Panc1 (cell line): ENCODE results near the gene WDR83. TPM values are rescaled to one million over a fixed set of nuclear protein-coding genes. Genes with fewer than 3 reads are reported as not detected.

Experiments
- ATAC-seq: fragments of 200-7000 bp; cut with Tn5 transposase; 2 replicates; pipeline ENCODE4 v1.9.1; 2020; ENCODE audit warnings: mild to moderate bottlenecking, moderate library complexity
- BruUV-seq: library from RNA; stranded (reverse); fragments of 400-500 nt; replicated peaks from 2 replicates; lab custom pipeline; 2021; lab: Mats Ljungman, UMichigan
- CTCF ChIA-PET: fragments of 300-600 bp; sonication (Branson Sonifier 250); formaldehyde crosslinking; loops from one replicate; lab custom pipeline; 2022; ENCODE audit warnings: antibody characterized with exemption; lab: Charles Lee
- POLR2A ChIA-PET: fragments of 300-600 bp; sonication (Branson Sonifier 250); formaldehyde crosslinking; loops from one replicate; lab custom pipeline; 2022; ENCODE audit warnings: antibody characterized with exemption; lab: Charles Lee
- DNase-seq: peaks from one replicate; pipeline ENCODE4 v3.0.0-alpha.2; 2010; ENCODE audit warnings: low read depth, low spot score
- H3K27ac ChIP-seq: 2 replicates; pipeline ENCODE4 v1.5.1; 2011; ENCODE audit warnings: mild to moderate bottlenecking, low read length, inconsistent platforms
- H3K27me3 ChIP-seq: fragments of 200-500 bp; sonication (Bioruptor generic); 2 replicates; pipeline ENCODE4 v1.6.0; 2014; ENCODE audit warnings: low read length, inconsistent platforms; ENCODE audit not compliant: control insufficient read depth, insufficient read depth
- H3K36me3 ChIP-seq: fragments of 200-500 bp; sonication (Bioruptor generic); 2 replicates; pipeline ENCODE4 v1.5.1; 2014; ENCODE audit warnings: inconsistent platforms, mild to moderate bottlenecking, low read length, moderate library complexity; ENCODE audit not compliant: control insufficient read depth, insufficient read depth
- H3K4me1 ChIP-seq: 2 replicates; pipeline ENCODE4 v1.5.1; 2011; ENCODE audit warnings: inconsistent platforms, mild to moderate bottlenecking, low read length, moderate library complexity; ENCODE audit not compliant: control insufficient read depth, insufficient read depth
- H3K4me3 ChIP-seq, 2 experiments: 2 replicates each; pipeline ENCODE4 v1.5.1; 2011 to 2012; ENCODE audit warnings: low read depth in 2 of 2, low read length in 2 of 2, mild to moderate bottlenecking in 2 of 2, inconsistent platforms in 1 of 2, moderate library complexity in 1 of 2
- H3K9me3 ChIP-seq: fragments of 200-500 bp; sonication (Bioruptor generic); 2 replicates; pipeline ENCODE4 v1.5.1; 2014; ENCODE audit warnings: low read depth, mild to moderate bottlenecking, inconsistent platforms, low read length, moderate library complexity; ENCODE audit not compliant: control insufficient read depth, insufficient read depth
- CTCF ChIP-seq: fragments of 450-650 bp; IDR thresholded peaks from 2 replicates; pipeline ENCODE4 v1.5.1; 2017; ENCODE audit warnings: mild to moderate bottlenecking
- POLR2AphosphoS5 ChIP-seq: IDR thresholded peaks from 2 replicates; pipeline ENCODE4 v1.6.1; 2012; ENCODE audit warnings: mild to moderate bottlenecking, low read depth, low read length, moderate library complexity
- REST ChIP-seq, 2 experiments: IDR thresholded peaks; 2 replicates each; pipeline ENCODE4 v1.6.1; 2011 to 2012; ENCODE audit warnings: low read depth in 2 of 2, control low read depth in 1 of 2, low read length in 1 of 2, mild to moderate bottlenecking in 1 of 2, moderate library complexity in 1 of 2; ENCODE audit not compliant: insufficient read depth in 1 of 2
- SIN3A ChIP-seq: IDR thresholded peaks from 2 replicates; pipeline ENCODE4 v1.6.1; 2012; ENCODE audit warnings: low read depth, mild to moderate bottlenecking, low read length, moderate library complexity, borderline replicate concordance; ENCODE audit not compliant: insufficient read depth
- TCF7L2 ChIP-seq: IDR thresholded peaks from 2 replicates; pipeline ENCODE4 v1.6.1; 2011; ENCODE audit warnings: mild to moderate bottlenecking, low read depth, low read length, inconsistent platforms
- in situ Hi-C: cut with HindIII; loops from 2 replicates; pipeline ENCODE4 v1.10.0; 2016; ENCODE audit warnings: low sequenced_read_pairs, low pct_unique_long_range_greater_than_20kb
- intact Hi-C: fragments of 100-400 bp; cut with micrococcal nuclease; formaldehyde crosslinking; loops from one replicate; pipeline ENCODE4 v1.10.0; 2022; ENCODE audit not compliant: unreplicated experiment
- total RNA-seq: library from RNA; stranded (reverse); gene quantifications from one replicate; pipeline ENCODE4 v1.2.1, GENCODE V29; 2021; ENCODE audit not compliant: unreplicated experiment

The WDR83 gene
- total RNA-seq, 1 experiment from 2014 or later = 10.8 TPM

GRCh38 chr19:12715102-12715501, 48.5 kb downstream of the WDR83 start:
- no peak for ATAC-seq
- H3K27ac ChIP-seq = no peak overlapping the region
- peaks cover 8% of the 10 kb centered on the region for H3K36me3 ChIP-seq
- ChIA-PET CTCF (no interaction called here), POLR2A (no interaction called here)
- DNase-seq = no peak
- TF ChIP-seq REST (IDR thresholded peaks at IDR 0.05; ENCODE audit: insufficient read depth in 1 of 2, low read depth in 2 of 2, low read length in 1 of 2) (no peak), SIN3A (no peak)
- no peaks in the 10 kb centered on the region for H3K9me3 ChIP-seq
- in situ Hi-C loops (no loop called here), intact Hi-C loops (no loop called here)
- H3K4me3 ChIP-seq = no peak overlapping the region
- H3K27me3 ChIP-seq = no peaks in the 10 kb centered on the region
- H3K4me1 ChIP-seq = no peaks in the 10 kb centered on the region
- no TSS peak for BruUV-seq

GRCh38 chr19:12715929-12716328, 49.3 kb downstream of the WDR83 start:
- ATAC-seq (no peak), DNase-seq (no peak)
- Histone ChIP-seq H3K27me3 (no peaks in the 10 kb centered on the region), H3K9me3 (no peaks in the 10 kb centered on the region), H3K36me3 (peaks cover 3% of the 10 kb centered on the region), H3K4me1 (peaks cover 5% of the 10 kb centered on the region), H3K4me3 (no peak overlapping the region), H3K27ac (no peak overlapping the region)
- BruUV-seq = no TSS peak
- ChIA-PET POLR2A (interaction anchor here (0.6 kb wide), 2 partner anchors 35 to 1503 kb away, joined by 3 to 5 read pairs; no protein-coding TSS in a partner anchor), CTCF (interaction anchor here (1.3 kb wide), 1 partner anchor 80 kb away, joined by 5 read pairs; no protein-coding TSS in a partner anchor)
- intact Hi-C loops (no loop called here), in situ Hi-C loops (no loop called here)
- TF ChIP-seq SIN3A (no peak), CTCF (no peak), TCF7L2 (no peak)

GRCh38 chr19:12720296-12720695, 53.7 kb downstream of the WDR83 start:
- in situ Hi-C loops = no loop called here
- intact Hi-C loops = no loop called here
- ATAC-seq = no peak
- BruUV-seq = no TSS peak
- Histone ChIP-seq H3K27ac (peak overlapping the region; percentile 98), H3K27me3 (no peaks in the 10 kb centered on the region), H3K4me3 (peak overlapping the region; percentile 83 to 96), H3K36me3 (peaks cover 3% of the 10 kb centered on the region), H3K9me3 (no peaks in the 10 kb centered on the region), H3K4me1 (peaks cover 5% of the 10 kb centered on the region)
- ChIA-PET POLR2A (no interaction called here), CTCF (no interaction called here)
- TF ChIP-seq CTCF (no peak), TCF7L2 (no peak), SIN3A (no peak), POLR2AphosphoS5 (no peak)
- no peak for DNase-seq
